Suppressor macrophage (primary cell): ENCODE results near the gene WWC2.

ENCODE experiments used
- DNase-seq, 4 experiments: peaks; one replicate each; pipeline ENCODE4 v3.0.0-alpha.2; 2020 to 2022

WWC2 gene

DNA sequence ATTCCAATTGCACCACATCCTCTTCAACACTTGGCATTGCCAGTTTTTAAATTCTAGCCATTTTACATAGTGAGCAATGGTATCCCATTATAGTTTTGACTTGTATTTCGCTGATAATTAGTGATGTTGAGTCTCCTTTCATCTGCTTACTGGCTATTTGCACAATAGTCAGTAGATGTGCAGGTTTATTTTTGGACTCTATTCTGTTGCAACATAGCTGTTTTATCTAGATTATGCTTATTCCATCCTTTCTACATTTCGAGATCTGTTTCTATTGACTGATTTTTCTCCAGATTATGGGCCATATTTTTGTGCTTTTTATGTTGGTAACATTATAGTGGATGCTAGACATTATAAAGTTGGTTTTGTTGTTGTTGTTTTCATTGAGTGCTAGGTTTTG is 106.1 kb downstream of the WWC2 start:
- no peak for DNase-seq

DNA sequence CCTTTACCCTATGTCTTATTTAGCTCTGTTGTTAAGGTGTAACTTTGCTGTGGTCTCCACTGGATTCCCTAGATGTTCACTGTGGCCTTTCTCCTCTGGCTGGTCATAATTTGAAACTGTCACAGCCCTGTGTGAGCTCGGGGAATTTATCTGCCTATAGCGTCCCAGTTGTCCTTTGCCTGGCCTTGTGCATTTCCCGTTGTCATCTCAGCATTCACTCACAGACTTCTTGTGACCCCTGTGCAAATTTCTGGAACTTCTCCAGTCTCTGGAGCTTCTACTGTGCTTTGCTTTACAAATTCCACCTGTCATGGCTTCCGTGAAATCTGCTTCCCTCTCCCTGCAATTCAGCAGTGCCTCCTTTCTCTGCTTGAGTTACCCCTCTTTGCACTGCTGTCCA is 106.7 kb downstream of the WWC2 start:
- DNase-seq = no peak

DNA sequence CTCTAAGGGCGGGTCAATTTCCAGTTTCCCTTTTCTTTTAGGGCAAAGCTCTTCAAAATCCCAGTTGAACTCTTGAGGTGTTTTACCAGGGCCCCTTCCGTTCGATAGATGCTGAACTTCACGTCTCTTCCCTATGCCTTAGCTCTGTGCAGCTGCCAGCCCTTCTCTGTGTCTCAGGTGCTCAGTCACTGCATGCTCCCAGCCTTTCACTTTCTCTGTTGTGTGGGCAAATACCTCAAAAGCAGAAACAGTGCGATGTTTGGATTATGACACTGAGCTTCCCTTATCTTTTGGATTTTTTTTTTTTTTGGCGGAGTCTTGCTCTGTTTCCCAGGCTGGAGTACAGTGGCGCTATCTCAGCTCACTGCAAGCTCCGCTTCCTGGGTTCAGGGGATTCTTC is 112.5 kb downstream of the WWC2 start:
- no peak for DNase-seq

DNA sequence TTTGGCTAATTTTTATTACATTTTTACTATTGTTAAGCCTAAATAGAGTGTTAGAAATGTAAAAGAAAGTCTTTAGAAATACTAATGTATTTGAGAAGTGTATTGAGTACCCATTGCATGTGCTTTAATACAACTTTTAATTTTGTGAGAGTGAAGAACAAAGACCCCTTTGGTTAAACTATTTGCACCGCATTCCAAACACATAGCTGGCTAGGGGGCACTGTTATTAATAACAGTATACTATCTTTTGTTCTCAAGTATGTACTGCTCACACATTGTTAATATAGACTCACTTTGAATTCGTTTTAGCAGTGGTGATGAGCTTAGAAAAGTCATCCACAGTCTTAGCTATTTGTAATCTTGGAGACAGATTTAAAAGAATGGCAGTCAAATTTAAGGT is 114.9 kb downstream of the WWC2 start:
- DNase-seq = no peak

DNA sequence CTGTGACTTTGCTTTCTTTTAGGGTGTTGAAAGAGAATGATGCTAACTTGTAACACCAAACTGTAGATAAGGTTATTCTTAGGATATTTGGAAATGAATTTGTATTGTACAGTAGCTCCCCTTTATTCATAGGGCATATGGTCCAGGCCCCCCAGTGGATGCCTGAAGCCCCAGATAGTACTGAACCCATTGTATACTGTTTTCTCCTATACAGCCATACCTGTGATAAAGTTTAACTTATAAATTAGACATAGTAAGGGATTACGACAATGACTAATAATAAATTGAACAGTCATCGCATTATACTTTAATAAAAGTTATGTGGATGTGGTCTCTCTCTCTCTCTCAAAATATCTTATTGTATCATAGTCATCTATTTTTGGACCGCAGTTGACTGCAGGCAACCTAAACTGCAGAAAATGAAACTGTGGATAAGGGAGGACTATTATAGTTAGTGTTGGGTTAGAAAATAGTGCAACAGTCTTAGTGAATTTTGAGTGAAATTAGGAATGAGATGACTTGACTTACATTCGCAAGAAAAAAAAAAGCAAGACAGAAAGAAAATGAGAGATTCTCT is 115.9 kb downstream of the WWC2 start:
- no peak for DNase-seq

DNA sequence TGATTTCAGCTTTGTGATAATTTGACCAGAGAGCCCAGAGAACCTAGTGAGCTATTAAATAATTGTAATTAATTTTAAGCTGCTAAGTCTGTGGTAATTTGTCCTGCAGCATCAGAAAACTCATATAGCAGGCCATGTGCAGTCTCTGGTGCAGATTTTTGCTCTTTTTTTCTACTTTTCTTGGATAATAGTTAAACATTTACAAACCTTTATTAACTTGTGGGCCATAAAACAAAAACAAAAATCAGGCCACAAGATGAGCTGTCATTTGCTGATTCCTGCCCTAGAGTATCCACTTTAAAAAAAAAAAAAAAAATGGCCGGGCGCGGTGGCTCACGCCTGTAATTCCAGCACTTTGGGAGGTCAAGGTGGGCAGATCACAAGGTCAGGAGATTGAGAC is 121.2 kb downstream of the WWC2 start:
- no peak for DNase-seq

DNA sequence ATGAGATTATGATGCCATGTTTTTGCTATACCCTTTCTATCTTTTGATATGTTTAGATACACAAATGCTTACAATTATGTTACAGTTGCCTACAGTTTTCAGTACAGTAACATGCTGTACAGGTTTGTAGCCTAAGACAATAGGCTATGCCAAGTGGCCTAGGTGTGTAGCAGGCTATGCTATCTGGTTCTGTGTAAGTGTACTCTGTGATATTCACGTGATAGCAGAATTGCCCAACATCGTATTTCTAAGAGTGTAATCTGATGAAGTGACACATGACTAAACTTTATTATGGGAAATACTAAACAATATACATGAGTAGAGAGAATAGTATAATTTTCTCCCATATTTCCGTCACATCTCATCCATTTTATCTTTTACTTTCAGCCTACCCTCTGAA is 124.0 kb downstream of the WWC2 start:
- no peak for DNase-seq

DNA sequence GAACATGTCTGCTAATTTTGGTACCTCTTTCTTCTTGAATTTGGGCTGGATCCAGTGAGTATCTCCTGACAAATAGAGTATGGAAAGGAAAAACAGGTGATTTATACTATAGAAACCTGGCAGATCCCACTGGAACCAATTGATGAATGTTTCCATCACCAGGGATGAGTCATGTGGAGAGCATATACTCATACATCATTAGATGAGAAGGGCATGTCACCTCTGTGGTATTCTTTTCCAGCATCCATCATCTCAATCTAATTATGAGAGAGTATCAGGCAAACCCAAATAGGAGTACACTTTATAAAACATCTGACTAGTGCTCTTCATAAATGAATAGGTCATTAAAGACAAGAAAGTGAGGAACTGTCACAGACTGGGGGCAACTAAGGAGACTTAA is 130.3 kb downstream of the WWC2 start:
- no peak for DNase-seq

DNA sequence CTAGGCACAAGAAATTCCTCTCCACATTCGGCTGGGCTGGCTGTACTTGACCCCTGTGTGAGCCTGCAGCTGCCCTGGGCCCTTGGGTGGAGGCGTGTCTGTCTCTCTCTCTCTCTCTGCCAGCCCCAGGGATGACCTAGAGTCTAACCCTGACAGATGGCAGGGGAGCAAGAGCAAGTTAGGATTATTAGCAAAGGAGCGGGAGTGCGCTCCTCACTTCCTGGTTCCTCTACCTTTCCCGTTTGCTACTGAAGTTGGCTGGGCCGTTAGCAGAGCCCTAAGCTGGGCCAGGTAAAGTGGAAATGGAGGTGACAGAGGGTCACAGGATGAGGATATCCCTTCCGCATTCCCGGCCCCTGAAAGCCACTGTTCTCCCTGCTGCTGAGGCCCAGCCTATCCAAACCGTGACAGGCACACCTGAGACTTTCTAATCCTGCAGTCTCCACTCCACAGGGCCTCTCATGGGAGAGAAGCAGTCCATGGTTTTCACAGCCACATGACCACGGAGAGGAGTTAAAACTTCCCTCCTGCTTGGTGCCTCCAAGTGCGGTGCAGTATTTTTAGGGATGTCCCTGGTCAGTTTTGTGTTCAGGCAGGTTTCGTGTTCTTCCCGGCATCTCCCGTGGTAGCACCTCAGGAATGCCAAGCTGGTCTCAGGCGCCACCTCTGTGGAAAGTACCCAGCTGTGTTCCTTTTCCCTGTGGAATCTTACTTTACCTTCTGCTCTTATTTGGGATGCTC is 141.7 kb downstream of the WWC2 start:
- no peak for DNase-seq

DNA sequence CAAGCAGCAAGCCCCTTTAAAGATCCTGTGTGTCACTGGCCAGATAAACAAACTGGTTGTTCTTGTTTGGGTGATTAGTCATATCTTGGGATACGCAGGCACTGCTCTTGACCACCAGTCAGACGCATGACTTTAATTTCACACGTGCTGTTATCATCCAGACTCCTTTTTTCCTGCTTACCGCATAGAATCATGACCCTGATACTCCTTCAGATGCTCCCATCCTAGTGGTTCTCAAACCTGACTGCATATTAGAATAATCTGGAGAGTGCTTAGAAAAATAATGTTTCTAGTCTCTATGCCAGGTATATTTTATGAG is 142.2 kb downstream of the WWC2 start:
- no peak for DNase-seq

DNA sequence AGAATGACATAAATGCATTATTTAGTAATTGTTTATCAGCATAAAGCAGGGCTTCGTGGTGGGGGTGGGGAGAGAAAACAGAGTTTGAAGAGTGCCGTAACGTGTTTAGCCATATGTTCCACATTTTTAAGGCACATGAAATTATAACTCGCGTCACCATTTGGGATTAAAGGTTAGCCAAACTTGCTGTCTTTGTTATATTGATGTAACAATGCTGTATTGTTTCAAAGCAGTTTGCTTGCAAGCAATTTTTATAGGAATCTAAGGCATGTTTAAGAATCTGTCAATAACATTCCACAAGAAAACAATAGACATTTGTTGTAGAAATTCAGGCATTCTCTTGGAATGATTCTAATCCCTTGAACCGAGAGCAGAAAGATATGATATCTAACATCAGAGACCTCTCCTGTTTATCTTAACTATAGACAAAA is 142.7 kb downstream of the WWC2 start:
- DNase-seq = no peak

DNA sequence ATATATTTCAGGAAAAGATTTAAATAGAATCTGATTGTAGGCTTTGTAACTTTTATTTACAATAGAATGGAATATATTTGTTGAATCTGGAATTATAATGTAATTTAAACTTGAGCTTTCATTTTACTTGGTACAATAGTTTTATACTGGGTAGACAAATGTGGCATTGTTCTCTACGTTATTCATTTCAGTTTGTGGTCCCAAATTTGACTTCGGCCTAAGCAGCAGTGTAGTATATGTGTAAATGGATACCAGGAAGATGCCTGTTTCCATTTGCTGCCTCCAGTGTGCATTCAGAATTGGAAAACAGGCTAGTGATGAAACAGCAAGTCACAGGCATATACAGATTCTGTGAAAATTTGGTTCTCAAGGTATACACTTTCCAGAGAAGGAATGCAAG is 143.2 kb downstream of the WWC2 start:
- DNase-seq = no peak

DNA sequence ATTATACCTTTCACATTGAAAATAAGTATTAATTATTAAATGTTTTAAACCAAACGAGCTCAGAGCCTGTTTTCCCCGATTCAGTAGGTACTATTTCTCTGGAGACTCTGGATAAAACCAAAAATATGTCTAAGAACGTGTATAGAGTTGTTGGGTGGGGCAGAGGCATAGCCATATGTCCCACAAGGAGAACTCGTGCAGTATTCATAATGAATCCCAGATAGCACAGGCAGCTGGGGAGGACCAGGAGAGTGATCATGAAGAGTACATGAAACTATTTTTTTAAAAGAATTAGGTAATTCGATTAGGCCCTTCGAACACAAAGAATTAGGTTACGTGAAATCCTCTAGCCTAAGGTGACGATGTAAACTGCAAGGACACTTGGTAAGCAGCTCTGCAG is 145.0 kb downstream of the WWC2 start:
- no peak for DNase-seq

DNA sequence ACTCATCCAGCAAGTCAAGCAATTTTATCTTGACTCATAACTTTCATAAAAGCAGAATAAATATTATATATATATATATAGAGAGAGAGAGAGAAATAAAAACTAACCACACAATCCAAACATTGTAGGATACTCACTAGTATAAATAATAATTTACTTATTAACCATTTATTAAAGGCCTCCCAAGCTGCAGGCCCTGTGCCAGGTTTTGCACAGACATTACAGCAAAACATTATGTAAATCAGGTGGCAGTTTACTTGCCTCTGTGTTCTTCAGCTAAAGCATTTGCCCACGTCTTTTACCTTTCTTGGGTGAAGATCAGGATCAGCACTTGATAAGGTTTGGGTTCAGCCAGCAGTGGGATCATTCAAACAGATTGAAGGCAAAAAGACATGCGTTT is 145.4 kb downstream of the WWC2 start:
- no peak for DNase-seq

DNA sequence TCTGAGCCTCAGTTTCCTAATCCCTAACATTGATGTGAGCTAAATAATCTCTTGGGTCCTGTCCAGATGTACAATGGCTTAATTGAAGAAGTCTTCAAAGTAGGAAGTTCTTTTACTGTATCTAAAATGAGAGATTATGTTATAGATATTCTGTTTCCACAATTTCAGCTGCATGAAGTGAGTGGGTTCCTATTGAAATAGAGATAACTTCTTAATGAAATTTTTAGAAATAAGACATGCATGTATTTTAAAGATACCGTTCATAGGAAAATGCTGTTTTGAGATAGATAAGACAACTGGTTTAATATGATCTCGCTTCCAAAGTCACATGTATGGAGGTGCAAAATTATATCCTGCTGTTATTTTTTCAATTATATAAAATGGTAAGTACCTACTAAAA is 149.1 kb downstream of the WWC2 start:
- no peak for DNase-seq

DNA sequence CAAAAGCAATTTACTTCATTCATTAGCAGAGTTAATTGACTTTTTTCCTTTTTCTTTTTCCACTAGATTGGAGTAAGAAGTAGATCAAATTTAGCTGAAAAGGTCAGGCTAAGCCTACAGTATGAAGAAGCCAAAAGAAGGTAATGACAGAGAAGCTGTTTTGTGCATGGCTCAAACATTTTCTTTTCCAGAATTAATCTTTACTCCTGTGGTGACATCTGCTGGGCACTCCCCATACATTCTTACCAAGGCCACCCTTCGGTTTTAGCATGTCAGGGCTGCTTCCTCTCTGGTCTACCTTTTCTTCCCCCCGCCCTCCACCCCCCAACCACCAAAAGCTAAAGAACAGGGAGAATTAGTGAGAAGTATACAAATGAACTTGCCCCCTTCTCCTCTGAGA is 150.8 kb downstream of the WWC2 start:
- peak; percentile 26 to 49 (median 36) for DNase-seq

DNA sequence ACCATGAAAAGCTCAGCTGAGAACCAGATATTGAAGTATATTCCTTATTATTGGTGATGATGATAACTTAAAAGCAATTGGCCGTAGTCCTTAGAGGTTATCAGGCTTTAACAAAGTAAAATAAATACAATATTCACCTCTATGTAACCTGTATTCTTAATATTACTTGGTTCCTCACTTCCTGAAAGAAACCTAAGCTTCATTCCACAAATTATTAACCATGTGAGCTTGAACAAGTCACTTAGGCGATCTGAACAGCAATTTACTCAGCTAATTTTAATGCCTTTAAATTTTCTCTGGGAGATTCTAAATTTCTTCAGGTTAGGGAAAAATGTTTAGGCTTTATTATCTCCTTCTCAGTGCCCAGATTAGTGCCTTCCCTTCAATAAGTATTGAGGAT is 151.8 kb downstream of the WWC2 start:
- DNase-seq = no peak

DNA sequence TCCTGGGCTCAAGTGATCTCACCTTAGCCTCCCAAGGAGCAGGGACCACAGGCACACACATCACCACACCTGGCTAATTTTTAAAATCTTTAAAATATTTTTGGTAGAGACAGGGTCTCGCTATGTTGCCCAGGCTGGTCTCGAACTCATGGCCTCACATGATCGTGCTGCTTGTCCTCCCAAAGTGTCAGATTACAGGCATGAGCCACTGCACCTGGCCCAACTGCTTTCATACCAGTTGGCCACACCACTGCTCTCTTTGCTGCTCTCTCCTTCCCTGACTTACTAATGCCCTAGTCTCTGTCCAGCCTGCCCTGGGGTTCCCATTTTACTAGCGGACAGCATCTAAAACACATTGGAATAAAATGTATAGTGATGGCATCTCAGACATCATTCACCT is 153.9 kb downstream of the WWC2 start:
- no peak for DNase-seq

DNA sequence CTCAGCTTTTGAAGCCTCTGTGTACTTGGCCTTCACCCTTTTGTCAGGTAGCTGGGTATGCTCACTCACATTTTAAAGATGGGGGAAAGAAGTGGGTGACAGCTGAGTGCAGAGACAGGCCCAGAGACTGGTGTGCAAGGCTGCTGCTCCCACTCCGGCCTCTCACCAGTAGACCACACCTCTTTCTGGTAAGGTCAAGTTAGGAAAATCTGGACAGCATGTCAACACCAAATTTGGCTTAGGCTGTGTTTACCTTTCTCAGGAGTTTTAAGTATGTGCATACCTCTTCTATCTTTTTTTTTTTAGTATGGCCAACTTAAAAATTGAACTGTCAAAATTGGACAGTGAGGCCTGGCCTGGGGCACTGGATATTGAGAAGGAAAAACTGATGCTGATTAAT is 154.4 kb downstream of the WWC2 start:
- no peak for DNase-seq

DNA sequence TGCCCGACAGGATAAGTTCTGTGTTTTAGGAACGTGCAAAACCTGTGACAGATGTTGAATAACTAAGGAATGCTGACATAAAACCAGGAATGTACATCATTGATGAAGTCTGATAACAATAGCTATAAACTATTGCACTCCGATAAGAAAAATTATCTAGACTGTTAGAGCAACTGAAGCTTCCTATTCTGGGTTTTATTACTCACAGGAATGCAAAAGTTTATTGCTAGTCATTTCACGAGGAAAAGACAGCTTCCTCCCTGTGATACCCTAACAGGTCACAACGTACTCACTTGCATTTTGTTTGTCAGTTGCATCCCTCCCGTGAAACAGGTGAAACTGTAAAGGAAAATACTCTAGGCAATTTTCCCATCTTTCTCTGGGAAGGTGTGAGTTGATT is 155.1 kb downstream of the WWC2 start:
- DNase-seq = no peak

DNA sequence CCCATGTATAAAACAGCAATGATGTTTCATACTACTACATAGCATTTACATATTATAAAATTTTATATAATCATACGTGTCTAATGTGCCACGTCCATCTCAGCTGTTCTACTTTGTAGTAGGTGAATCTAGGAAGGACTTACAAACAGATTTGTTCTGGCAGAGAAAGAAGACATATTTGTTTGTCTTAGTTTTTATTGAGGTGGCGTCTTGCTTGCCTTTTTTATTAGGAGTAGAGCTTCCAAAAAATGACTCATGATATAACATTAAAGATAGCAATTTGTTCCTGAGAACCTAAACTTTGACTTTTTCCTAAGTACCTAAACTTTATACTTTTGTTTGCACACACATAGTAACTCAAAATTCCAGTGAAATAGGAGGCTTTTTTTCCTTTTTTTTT is 156.4 kb downstream of the WWC2 start:
- DNase-seq = no peak

DNA sequence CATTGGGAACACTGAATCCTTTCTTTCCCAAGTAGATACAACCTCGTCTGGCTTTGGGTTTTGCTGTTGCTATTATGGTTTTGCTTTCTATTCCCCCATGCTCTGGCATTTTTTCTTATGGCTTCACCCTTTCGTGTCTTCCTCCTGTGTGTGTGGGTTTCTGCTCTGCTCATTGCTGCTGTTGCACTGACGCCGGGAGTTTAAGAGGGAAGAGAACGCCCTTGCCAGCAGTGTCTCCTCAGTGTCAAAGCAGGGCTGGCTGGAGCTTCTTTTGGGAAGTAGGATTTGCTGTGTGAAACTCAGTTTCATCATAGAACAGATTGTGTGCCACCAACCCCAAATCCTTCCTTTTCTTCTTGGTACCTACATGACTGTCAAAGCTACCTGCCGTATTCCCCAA is 157.3 kb downstream of the WWC2 start:
- DNase-seq = peak in 3 of 4 experiments; percentile 2 to 8 (median 3)

DNA sequence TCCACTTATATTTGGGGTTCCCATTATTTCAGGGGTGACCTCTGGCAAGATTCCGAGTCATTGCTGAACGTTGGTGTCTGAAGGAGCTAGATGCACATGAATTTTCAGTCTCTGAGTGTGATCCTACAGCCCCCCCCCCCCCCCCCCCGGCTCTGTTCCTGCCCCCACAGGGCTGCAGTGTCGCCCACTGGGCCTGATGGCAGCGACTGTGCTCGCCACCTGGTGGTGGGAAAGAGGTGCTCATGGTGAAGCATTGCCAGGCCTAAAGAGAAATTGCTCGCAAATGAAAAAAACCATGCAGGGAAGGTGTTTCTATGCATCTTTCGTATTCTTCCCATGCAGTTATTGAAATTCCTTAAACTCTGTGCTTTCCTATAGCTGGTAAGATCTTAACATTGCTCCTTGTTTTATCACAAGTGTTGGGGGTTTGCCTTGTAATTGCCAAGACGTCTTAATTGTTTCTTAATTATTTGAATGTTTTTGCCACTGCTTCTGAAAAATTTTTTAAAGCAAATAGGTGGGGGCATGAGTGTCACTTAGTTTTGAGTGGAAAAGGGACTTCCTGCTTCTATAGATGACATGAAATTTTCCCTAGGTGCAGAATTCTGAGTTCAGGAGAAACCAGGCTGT is 157.8 kb downstream of the WWC2 start:
- peak; percentile 50 to 69 (median 62) for DNase-seq

DNA sequence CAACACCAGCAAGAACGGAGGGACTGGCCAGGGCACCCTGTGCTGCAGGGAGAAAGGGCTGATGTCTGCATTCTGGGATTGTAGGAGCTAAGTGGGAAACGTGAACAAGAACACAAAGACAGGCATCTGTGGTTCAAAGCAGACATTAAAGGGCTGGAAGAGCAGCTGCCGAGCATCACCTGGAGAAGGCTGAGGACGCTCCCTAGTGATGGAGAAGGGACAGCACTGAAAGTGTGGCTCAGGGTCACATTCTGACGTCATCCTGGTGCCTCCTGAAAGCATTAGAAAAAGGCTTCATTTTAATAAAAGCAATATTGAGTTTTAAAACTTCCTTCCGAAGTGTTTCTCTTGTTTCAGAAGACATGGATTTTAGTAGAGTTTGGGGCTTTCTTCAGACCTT is 158.8 kb downstream of the WWC2 start:
- DNase-seq = no peak
